Stimulated activated CD4-positive, alpha-beta T cell treated with anti-CD3 and anti-CD28 coated beads, Interleukin-12 subunit alpha, Interleukin-12 subunit beta, amount 100 ng/mL, for 24 hours (primary cell): ENCODE data around the gene SPRR2B.
"Not testable (repeated sequence)": the region's sequence is repeated elsewhere in the genome, so short reads cannot be mapped to it uniquely, and the experiment has no call there.

Experiments
- DNase-seq, 2 experiments: peaks; one replicate each; pipeline ENCODE4 v3.0.0-alpha.2; 2020; ENCODE audit warnings: low read depth in 2 of 2

The SPRR2B gene

DNA sequence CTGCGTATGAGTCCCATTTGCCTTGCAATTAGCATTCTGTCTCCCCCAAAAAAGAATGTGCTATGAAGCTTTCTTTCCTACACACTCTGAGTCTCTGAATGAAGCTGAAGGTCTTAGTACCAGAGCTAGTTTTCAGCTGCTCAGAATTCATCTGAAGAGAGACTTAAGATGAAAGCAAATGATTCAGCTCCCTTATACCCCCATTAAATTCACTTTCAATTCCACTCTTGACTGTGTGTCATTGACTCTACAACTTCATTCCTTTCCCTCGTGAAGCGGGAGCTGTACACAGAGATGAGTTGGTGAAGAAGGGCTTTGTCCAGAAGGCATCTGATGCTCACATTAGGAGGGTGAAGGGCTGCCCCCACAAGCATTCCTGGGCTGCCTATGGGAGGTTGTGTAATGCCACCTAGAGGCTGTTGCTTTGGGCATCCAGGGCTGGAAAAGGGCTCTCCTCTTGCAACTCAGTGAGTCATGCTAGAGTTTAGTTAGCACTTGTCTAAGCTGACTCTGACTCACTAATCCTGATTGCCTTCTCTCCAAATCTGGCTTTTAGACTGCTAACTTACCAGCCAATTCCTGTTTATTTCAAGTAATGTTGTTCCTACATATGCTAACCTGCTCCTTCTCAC lies 38.6 kb downstream of the SPRR2B start:
- no peak for DNase-seq

DNA sequence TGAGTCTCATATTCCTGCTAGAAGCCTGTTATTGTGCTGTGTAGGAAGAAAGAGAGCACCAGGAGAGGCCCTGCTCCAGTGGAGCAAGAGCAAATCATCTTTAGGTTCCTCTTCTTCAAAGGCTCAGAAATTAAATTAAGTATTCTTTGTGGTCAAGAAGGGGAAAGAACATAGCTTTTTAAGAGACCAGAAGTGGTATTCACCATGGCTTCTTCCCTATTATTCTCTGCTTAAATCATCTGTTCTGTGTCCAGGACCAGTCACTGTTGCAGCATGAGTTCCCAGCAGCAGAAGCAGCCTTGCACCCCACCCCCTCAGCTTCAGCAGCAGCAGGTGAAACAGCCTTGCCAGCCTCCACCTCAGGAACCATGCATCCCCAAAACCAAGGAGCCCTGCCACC lies 39.3 kb downstream of the SPRR2B start:
- DNase-seq = no peak

DNA sequence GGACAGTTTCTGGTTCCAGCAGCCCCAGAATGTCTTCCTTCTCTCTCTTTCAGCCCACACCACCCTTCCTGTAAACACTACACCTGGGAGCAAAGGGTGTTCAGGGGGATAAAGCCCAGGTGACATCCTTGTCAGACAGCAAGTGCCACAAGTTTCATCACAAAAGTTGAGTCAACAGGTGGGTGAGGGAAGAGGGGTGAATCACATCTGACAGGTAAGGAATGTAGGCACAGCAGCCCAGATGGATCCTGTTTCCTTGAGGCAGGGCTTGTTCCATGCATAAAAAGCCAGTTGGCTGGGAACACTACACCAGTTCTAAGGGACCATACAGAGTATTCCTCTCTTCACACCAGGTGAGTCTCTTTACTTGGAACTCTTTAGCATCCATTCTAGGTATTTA lies 40.5 kb downstream of the SPRR2B start, which contains the start of gene SPRR1B:
SPRR1B (plus strand) TSS at position 309 of the 400 bp plus-strand sequence. CDS start 1,143 bp downstream, outside the sequence.
- DNase-seq = no peak

DNA sequence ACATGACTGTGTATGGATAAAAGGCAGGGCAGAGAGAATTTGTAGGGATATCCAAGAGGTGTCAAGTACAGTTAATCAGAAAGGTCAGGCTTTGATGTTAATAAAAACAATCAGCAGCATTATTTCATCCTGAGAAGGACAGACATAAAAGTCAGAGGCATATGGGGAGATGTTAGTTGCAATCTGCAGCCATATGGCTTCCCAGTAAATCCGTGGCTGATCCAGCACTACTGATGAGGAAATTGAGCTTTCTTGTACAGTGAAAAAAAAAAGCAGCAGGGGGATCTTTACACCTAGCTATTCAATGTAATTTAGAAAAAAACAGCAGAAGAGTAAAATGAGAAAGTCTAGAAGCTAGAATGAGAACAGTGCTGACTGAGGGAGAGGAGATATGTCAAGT lies 42.6 kb downstream of the SPRR2B start:
- no peak for DNase-seq

GRCh38 chr1:153025797-153026196 lies 45.6 kb downstream of the SPRR2B start:
- DNase-seq = no peak

DNA sequence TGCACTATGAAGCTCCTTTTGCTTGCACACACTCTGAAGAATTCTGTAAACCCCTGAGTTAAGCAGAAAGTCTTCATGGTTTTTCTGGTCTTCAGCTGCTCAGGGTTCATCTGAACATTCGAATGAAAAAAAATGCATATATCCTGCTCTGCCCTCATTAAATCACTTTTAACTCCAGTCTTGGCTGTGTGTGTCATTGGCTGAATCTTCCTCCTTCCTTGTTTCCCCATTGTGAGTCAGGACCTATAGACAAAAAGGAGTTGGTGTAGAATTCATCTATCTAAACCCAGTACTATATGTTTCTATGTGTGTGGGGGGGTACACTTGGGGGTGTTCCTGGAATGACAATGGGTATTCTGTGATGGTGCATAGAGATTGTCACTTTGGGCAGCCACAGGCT lies 47.0 kb downstream of the SPRR2B start:
- DNase-seq = no peak

- no peak for DNase-seq
Observed at GRCh38 chr1:153023109-153023508, 48.3 kb downstream of the SPRR2B start.

GRCh38 chr1:153022340-153022739 lies 49.1 kb downstream of the SPRR2B start:
- DNase-seq = not testable (repeated sequence)

DNA sequence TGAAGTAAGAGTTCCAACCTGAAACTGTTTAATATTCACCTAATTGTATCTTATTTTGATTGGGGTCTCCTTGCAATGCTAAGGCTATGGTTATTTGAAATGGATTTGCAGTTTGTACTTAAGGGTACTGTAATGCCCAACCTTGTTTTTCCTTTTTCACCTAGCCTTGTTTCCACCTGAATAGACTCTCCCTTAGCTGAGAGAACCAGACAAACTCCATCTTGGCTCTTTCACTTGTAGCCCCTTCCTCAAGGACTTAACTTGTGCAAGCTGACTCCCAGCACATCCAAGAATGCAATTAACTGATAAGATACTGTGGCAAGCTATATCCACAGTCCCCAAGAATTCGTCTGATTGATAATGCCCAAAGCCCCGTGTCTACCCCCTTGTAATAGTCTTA lies 49.6 kb downstream of the SPRR2B start:
- not testable (repeated sequence) for DNase-seq
